Erythroblast (primary cell): ENCODE results near the gene AQP11.

Source experiments
- GATA1 ChIP-seq: IDR thresholded peaks from 2 replicates; pipeline ENCODE4 v1.6.1; 2011; ENCODE audit warnings: low read depth, mild to moderate bottlenecking, control low read depth, low read length, moderate library complexity
- POLR2A ChIP-seq: IDR thresholded peaks from 2 replicates; pipeline ENCODE4 v1.6.1; 2011; ENCODE audit warnings: mild to moderate bottlenecking, low read length

GRCh38 chr11:77630157-77630710 is 40.5 kb downstream of the AQP11 start:
- TF ChIP-seq POLR2A: no peak
- TF ChIP-seq GATA1: no peak
